GM19351 (cell line): ENCODE measurements around the gene MGST3.
"Not testable (repeated sequence)": the region's sequence is repeated elsewhere in the genome, so short reads cannot be mapped to it uniquely, and the experiment has no call there.

ENCODE experiments used
- ATAC-seq: cut with Tn5 transposase; IDR thresholded peaks from one replicate; pipeline ENCODE4 v1.9.1; 2021; ENCODE audit warnings: mild to moderate bottlenecking, moderate library complexity; ENCODE audit not compliant: unreplicated experiment

MGST3 gene

GRCh38 chr1:165695031-165695430 is 64.0 kb downstream of the MGST3 start:
- ATAC-seq, result no peak

DNA sequence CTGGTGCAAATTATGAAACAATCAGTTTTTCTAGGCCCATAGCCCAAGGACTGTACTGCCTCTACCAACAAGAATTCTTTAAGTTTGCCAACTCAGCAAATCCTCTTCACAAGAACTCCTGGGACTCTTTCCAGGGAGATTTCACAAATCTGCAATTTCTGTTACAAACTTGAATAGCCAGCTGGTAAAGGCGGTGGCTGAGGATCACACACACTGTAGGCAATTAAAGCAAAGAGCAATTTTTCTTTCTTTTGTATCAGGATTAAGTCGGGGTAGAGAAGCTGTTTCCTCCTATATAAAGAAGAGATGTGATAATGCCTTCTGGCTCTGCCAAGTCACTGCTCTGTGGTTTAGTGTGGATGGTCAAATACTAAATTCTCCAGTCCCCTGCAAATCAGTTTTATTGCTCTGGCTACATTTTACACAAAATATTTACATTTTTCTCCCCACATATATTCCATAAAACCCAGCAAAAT is 65.6 kb downstream of the MGST3 start:
- ATAC-seq, result no peak

DNA sequence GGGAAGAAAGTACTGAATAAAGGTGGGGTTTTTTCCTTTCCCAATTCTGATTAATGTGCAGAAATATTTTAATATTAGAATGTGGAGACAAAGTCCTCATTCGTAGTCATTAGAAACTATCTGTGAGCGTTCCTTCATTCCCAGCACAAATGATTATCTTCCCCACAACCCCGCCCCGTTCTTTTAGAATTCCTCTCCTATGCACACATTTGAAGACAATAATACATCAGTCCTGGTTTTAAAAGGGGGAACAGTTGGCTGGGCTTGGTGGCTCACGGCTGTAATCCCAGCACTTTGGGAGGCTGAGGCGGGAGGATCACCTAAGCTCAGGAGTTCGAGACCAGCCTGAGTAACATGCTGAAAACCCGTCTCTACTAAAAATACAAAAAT is 66.5 kb downstream of the MGST3 start:
- no peak for ATAC-seq

- peak; percentile 90 for ATAC-seq
These were observed 67.1 kb downstream of the MGST3 start, which contains the start of gene ALDH9A1 for GRCh38 chr1:165697881-165698760. ALDH9A1 (minus strand) TSS chr1:165698562; CDS start chr1:165698558, 4 bp downstream.

- peak; percentile 14 for ATAC-seq
These were observed 67.7 kb downstream of the MGST3 start for GRCh38 chr1:165698761-165699052.

- ATAC-seq, result no peak
These were observed 68.5 kb downstream of the MGST3 start for GRCh38 chr1:165699577-165699976.

DNA sequence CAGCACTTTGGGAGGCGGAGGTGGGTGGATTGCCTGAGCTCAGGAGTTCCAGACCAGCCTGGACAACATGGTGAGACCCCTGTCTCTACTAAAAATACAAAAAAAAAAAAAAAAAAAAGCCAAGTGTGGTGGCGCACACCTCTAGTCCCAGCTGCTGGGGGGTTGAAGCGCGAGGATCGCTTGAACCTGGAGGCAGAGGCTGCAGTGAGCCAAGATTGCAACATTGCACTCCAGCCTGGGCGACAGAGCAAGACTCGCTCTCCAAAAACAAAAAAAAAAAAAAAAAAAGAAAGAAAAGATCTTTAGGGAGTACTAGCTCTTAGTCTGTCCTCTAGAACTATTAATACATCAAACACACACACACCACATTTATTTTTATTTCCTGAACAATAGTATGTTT is 70.9 kb downstream of the MGST3 start:
- ATAC-seq, result not testable (repeated sequence)

- ATAC-seq, result no peak
These were observed 72.6 kb downstream of the MGST3 start for GRCh38 chr1:165703648-165704047.
